SU-DHL-6 (cell line): ENCODE measurements around the gene MICALL1.

Experiments
- H2AFZ ChIP-seq: fragments of 200-600 bp; sonication (generic); 2 replicates; pipeline ENCODE4 v1.6.1; 2014; ENCODE audit warnings: low read depth, mild to moderate bottlenecking, moderate library complexity, mixed read lengths, antibody characterized with exemption, low read length; ENCODE audit not compliant: severe bottlenecking
- H3F3A ChIP-seq: fragments of 200-600 bp; shearing (Covaris generic); 2 replicates; pipeline ENCODE4 v1.6.0; 2016; ENCODE audit warnings: antibody characterized with exemption, mild to moderate bottlenecking; ENCODE audit not compliant: insufficient read depth
- H3K27ac ChIP-seq: fragments of 200-600 bp; sonication (generic); 2 replicates; pipeline ENCODE4 v1.5.1; 2016; ENCODE audit warnings: low read depth, mild to moderate bottlenecking, low read length, moderate library complexity, mixed read lengths
- H3K27me3 ChIP-seq: fragments of 200-600 bp; sonication (generic), shearing (Covaris generic); 2 replicates; pipeline ENCODE4 v1.6.0; 2014; ENCODE audit warnings: mild to moderate bottlenecking, low read length
- H3K36me3 ChIP-seq: fragments of 200-600 bp; sonication (generic); 2 replicates; pipeline ENCODE4 v1.6.1; 2014; ENCODE audit warnings: mild to moderate bottlenecking, low read length, mixed read lengths
- H3K4me2 ChIP-seq: fragments of 300-600, 200-600 bp; shearing (Covaris generic), sonication (generic); 2 replicates; pipeline ENCODE4 v1.6.0; 2014; ENCODE audit warnings: low read length, low read depth, mild to moderate bottlenecking; ENCODE audit not compliant: poor library complexity, severe bottlenecking
- H3K4me3 ChIP-seq: fragments of 200-600 bp; sonication (generic); 2 replicates; pipeline ENCODE4 v1.5.1; 2014; ENCODE audit warnings: antibody characterized with exemption, low read length, mild to moderate bottlenecking, mixed read lengths; ENCODE audit not compliant: insufficient read depth, poor library complexity, severe bottlenecking
- H3K79me2 ChIP-seq: fragments of 200-600 bp; sonication (generic); 2 replicates; pipeline ENCODE4 v1.6.1; 2014; ENCODE audit warnings: mild to moderate bottlenecking, low read length, moderate library complexity; ENCODE audit not compliant: insufficient read depth
- H3K9ac ChIP-seq: fragments of 200-600 bp; sonication (generic); 2 replicates; pipeline ENCODE4 v1.7.0; 2014; ENCODE audit warnings: mild to moderate bottlenecking, low read length
- H3K9me2 ChIP-seq: fragments of 200-600 bp; sonication (generic); replicated peaks from 2 replicates; pipeline ENCODE4 v1.6.1; 2014; ENCODE audit warnings: low read length; ENCODE audit not compliant: insufficient read depth
- H3K9me3 ChIP-seq: fragments of 200-600 bp; sonication (generic); 2 replicates; pipeline ENCODE4 v1.6.1; 2014; ENCODE audit warnings: low read length, mixed read lengths; ENCODE audit not compliant: insufficient read depth
- H4K20me1 ChIP-seq: fragments of 200-600 bp; sonication (generic); 2 replicates; pipeline ENCODE4 v1.6.1; 2014; ENCODE audit warnings: low read depth, mild to moderate bottlenecking, antibody characterized with exemption, low read length, moderate library complexity, mixed read lengths
- EZH2phosphoT487 ChIP-seq: fragments of 200-600 bp; sonication (generic), shearing (Covaris generic); conservative IDR thresholded peaks from 2 replicates; pipeline ENCODE4 v1.6.1; 2018; ENCODE audit warnings: mild to moderate bottlenecking, antibody characterized with exemption, low read length, moderate library complexity, mixed read lengths
- TF ChIP-seq, protein P1 (sequence below): fragments of 200-600 bp; sonication (generic); IDR thresholded peaks from one replicate; pipeline ENCODE4 v1.5.1; 2017; ENCODE audit warnings: antibody characterized with exemption, mild to moderate bottlenecking, low read length, moderate library complexity; ENCODE audit not compliant: insufficient read depth, poor library complexity, severe bottlenecking

Gene MICALL1

DNA sequence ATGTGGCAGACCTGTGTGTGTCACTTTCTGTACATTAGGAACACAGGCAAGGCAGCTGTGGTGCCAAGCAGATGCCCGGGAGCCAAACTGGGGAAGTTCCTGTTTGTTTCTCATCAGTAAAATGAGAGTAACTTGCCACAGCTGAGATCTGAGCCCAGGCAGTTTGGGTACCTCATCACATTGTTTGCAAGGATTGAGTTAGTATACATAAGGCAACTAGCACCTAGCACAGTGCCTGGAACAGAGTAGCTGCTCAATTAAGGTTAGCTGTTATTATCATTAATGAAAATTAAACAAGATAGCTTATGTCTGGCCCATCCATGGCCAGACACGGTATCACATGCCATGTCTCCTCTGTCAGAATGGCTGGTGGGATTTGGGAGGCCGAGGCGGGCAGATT is 70.5 kb downstream of the MICALL1 start:
- H3K4me2 ChIP-seq, result no peak overlapping the region
- H3K9me3 ChIP-seq, result no peaks in the 10 kb centered on the region
- no peak overlapping the region for H3K27ac ChIP-seq
- H3K9me2 ChIP-seq, result no peaks in the 10 kb centered on the region
- no peak overlapping the region for H3K9ac ChIP-seq
- no peak for TF ChIP-seq EZH2phosphoT487
- TF ChIP-seq, protein P1, sequence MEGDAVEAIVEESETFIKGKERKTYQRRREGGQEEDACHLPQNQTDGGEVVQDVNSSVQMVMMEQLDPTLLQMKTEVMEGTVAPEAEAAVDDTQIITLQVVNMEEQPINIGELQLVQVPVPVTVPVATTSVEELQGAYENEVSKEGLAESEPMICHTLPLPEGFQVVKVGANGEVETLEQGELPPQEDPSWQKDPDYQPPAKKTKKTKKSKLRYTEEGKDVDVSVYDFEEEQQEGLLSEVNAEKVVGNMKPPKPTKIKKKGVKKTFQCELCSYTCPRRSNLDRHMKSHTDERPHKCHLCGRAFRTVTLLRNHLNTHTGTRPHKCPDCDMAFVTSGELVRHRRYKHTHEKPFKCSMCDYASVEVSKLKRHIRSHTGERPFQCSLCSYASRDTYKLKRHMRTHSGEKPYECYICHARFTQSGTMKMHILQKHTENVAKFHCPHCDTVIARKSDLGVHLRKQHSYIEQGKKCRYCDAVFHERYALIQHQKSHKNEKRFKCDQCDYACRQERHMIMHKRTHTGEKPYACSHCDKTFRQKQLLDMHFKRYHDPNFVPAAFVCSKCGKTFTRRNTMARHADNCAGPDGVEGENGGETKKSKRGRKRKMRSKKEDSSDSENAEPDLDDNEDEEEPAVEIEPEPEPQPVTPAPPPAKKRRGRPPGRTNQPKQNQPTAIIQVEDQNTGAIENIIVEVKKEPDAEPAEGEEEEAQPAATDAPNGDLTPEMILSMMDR, result no peak
- no peaks in the 10 kb centered on the region for H3K79me2 ChIP-seq
- no peak overlapping the region for H3K4me3 ChIP-seq
- no peak overlapping the region for H2AFZ ChIP-seq
- H3K27me3 ChIP-seq, result no peaks in the 10 kb centered on the region
- H3K36me3 ChIP-seq, result no peaks in the 10 kb centered on the region
- no peaks in the 10 kb centered on the region for H4K20me1 ChIP-seq
- no peaks in the 10 kb centered on the region for H3F3A ChIP-seq

DNA sequence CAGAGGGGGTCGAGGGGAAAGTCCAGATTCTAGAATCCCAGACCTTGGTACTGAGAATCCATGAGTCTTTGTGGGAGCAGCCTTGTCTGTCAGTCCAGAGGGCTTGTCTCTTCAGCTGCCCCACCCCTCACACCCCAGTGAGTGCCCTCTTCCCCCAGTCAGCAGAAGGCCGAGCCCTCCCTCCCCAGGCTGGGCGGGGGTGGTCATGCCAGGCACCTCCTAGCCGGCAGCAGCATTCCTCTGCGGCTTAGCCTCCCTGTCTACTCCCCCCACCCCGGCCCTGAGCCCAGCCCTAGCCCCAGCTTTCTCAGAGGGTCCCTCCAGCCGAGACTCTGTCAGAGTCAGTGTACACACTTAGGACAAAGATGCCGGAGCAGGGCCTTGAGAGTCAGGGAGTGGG is 73.7 kb downstream of the MICALL1 start:
- Histone ChIP-seq H3K27ac (no peak overlapping the region), H3K27me3 (no peaks in the 10 kb centered on the region), H3K9me3 (no peaks in the 10 kb centered on the region), H4K20me1 (no peaks in the 10 kb centered on the region), H3K9me2 (no peaks in the 10 kb centered on the region), H3F3A (no peaks in the 10 kb centered on the region), H3K4me3 (no peak overlapping the region), H3K79me2 (no peaks in the 10 kb centered on the region), H3K4me2 (no peak overlapping the region), H2AFZ (no peak overlapping the region), H3K36me3 (no peaks in the 10 kb centered on the region), H3K9ac (no peak overlapping the region)
- no peak for TF ChIP-seq EZH2phosphoT487
- TF ChIP-seq, protein P1, result no peak

DNA sequence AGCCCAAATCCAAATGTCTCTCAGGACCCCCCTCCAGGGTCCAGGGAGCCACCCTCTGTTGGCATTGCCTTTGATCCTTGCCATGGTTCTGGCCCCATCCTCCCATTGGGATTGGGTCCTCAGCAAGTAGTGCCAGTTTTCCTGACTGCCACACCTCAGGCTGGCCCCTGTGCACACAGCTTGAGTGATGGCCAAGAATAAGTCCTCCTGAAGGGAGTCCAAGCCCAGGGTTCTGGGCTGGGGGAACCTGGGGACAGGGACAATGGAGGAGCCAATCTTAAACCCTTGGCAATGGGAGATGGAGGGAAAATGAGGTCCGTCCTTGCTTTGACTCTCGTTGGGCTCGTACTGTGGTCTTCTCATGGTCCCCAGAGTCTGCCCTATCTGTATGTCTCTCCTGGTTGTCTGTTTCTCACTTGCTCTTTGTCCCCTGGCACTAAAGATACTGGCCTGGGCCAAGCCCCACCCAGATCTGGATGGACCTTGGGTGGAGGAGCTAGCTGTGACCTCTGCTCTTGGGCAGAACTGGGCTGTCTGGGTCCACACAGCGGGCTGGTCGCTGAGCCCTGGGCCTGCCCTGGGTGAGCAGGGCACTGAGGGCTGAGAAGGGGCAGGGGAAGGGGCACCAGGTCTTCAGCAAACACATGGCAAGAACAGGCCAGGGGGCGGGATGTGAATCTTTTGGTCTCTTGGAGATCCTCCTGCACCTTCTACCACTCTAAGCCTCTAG is 75.3 kb downstream of the MICALL1 start:
- Histone ChIP-seq H4K20me1 (no peaks in the 10 kb centered on the region), H2AFZ (no peak overlapping the region), H3K27ac (no peak overlapping the region), H3K9me2 (no peaks in the 10 kb centered on the region), H3K9ac (no peak overlapping the region), H3K36me3 (no peaks in the 10 kb centered on the region), H3K4me3 (no peak overlapping the region), H3F3A (no peaks in the 10 kb centered on the region), H3K9me3 (no peaks in the 10 kb centered on the region), H3K79me2 (no peaks in the 10 kb centered on the region), H3K4me2 (no peak overlapping the region), H3K27me3 (no peaks in the 10 kb centered on the region)
- TF ChIP-seq EZH2phosphoT487, result no peak
- TF ChIP-seq, protein P1, result no peak
